ENCODE data around the gene EFNA3.
"Not testable (repeated sequence)": the region's sequence is repeated elsewhere in the genome, so short reads cannot be mapped to it uniquely, and the experiment has no call there.

Gene EFNA3

GRCh38 chr1:155110826-155111225 lies 32.2 kb downstream of the EFNA3 start:
- DNase-seq, result no peak

- DNase-seq, result no peak
Measured at GRCh38 chr1:155113450-155113980, 34.9 kb downstream of the EFNA3 start.

- no peak for DNase-seq
Measured at GRCh38 chr1:155116113-155116764, 37.6 kb downstream of the EFNA3 start.

GRCh38 chr1:155117610-155118009 lies 39.0 kb downstream of the EFNA3 start:
- DNase-seq, result no peak

GRCh38 chr1:155118090-155118489 lies 39.5 kb downstream of the EFNA3 start:
- DNase-seq, result not testable (repeated sequence)

- DNase-seq, result no peak
Measured at GRCh38 chr1:155120253-155120652, 41.6 kb downstream of the EFNA3 start.

GRCh38 chr1:155121249-155121648 lies 42.6 kb downstream of the EFNA3 start:
- DNase-seq, result no peak

- no peak for DNase-seq
Measured at GRCh38 chr1:155122308-155122707, 43.7 kb downstream of the EFNA3 start.

- DNase-seq, result no peak
Measured at GRCh38 chr1:155123801-155124200, 45.2 kb downstream of the EFNA3 start.

GRCh38 chr1:155124503-155125463 lies 46.1 kb downstream of the EFNA3 start:
- DNase-seq, result no peak

GRCh38 chr1:155125511-155125945 lies 46.9 kb downstream of the EFNA3 start:
- DNase-seq, result no peak

GRCh38 chr1:155125946-155126555 lies 47.4 kb downstream of the EFNA3 start:
- no peak for DNase-seq

GRCh38 chr1:155126556-155127104 lies 48.0 kb downstream of the EFNA3 start:
- DNase-seq, result no peak

GRCh38 chr1:155127105-155127966 lies 48.7 kb downstream of the EFNA3 start, which contains the start of gene EFNA1:
TSS of gene EFNA1 (plus strand) at chr1:155127876. CDS start at chr1:155127978, 102 bp downstream.
- peak in 1 of 2 experiments; percentile 80 for DNase-seq

- DNase-seq, result no peak
Measured at GRCh38 chr1:155127967-155128754, 49.5 kb downstream of the EFNA3 start.

GRCh38 chr1:155128755-155129473 lies 50.3 kb downstream of the EFNA3 start:
- no peak for DNase-seq

GRCh38 chr1:155130272-155131006 lies 51.8 kb downstream of the EFNA3 start:
- no peak for DNase-seq

GRCh38 chr1:155131285-155131684 lies 52.6 kb downstream of the EFNA3 start:
- DNase-seq, result no peak

GRCh38 chr1:155131856-155132255 lies 53.2 kb downstream of the EFNA3 start:
- no peak for DNase-seq
